AG20443 (cell line): ENCODE results near the gene SYPL2.

Experiments
- DNase-seq: peaks from one replicate; pipeline ENCODE4 v3.0.0; 2012; ENCODE audit warnings: low spot score, mixed read lengths

SYPL2 gene

GRCh38 chr1:109491372-109491771 lies 25.0 kb downstream of the SYPL2 start:
- DNase-seq, result no peak

GRCh38 chr1:109492779-109493178 lies 26.4 kb downstream of the SYPL2 start:
- no peak for DNase-seq

GRCh38 chr1:109493227-109493626 lies 26.9 kb downstream of the SYPL2 start:
- no peak for DNase-seq

- DNase-seq, result peak; percentile 95
These were observed 27.6 kb downstream of the SYPL2 start, which contains the start of gene CYB561D1 for GRCh38 chr1:109493805-109494539. Gene CYB561D1 (plus strand): TSS chr1:109494094. CDS start chr1:109494140, 46 bp downstream.

- no peak for DNase-seq
These were observed 29.4 kb downstream of the SYPL2 start for GRCh38 chr1:109495738-109496137.

- no peak for DNase-seq
These were observed 31.3 kb downstream of the SYPL2 start for GRCh38 chr1:109497449-109498160.

- peak; percentile 43 for DNase-seq
These were observed 31.9 kb downstream of the SYPL2 start for GRCh38 chr1:109498161-109498801.

- no peak for DNase-seq
These were observed 32.7 kb downstream of the SYPL2 start for GRCh38 chr1:109499081-109499480.

GRCh38 chr1:109499661-109500536 lies 33.6 kb downstream of the SYPL2 start:
- peak; percentile 30 for DNase-seq

- DNase-seq, result peak; percentile 63
These were observed 34.6 kb downstream of the SYPL2 start for GRCh38 chr1:109500941-109501381.

- DNase-seq, result no peak
These were observed 35.5 kb downstream of the SYPL2 start for GRCh38 chr1:109501644-109502363.

- no peak for DNase-seq
These were observed 36.1 kb downstream of the SYPL2 start for GRCh38 chr1:109502364-109502851.

GRCh38 chr1:109503935-109504334 lies 37.6 kb downstream of the SYPL2 start:
- no peak for DNase-seq

- DNase-seq, result no peak
These were observed 38.6 kb downstream of the SYPL2 start for GRCh38 chr1:109504974-109505373.

GRCh38 chr1:109508001-109508872 lies 41.9 kb downstream of the SYPL2 start:
- DNase-seq, result no peak

GRCh38 chr1:109508873-109509175 lies 42.5 kb downstream of the SYPL2 start:
- DNase-seq, result no peak

- DNase-seq, result peak; percentile 92
These were observed 43.1 kb downstream of the SYPL2 start, which contains the start of gene AMIGO1 for GRCh38 chr1:109509176-109510134. Gene AMIGO1 (minus strand): TSS chr1:109509727. CDS start chr1:109508912, 815 bp downstream.

- DNase-seq, result no peak
These were observed 46.9 kb downstream of the SYPL2 start for GRCh38 chr1:109513110-109513710.
